ENCODE measurements around the gene TRIP12. TPM values are rescaled to one million over a fixed set of nuclear protein-coding genes. Genes with fewer than 3 reads are reported as not detected.
A peak's percentile ranks its signal among the peaks of the same experiment; 100 is the strongest.

The TRIP12 gene
- polyA plus RNA-seq, 2 of the 4 experiments (the other 2 are of a cell fraction): 103 to 151 TPM

DNA sequence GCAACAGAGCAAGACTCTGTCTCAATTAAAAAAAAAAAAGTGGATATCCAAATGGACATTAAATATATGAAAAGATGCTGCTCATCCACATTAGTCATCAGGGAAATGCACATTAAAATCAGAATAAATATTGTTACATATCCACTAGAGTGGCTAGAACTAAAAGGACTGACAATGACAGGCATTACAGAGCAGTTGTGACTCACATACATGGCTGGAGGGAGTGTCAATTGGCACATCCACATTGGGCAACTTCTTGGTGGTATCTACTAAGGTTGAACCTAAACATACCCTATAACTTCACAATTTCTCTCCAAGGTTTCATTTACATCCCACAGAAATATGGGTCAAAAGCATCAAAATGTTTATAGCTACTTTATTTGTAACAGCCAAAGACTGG is 193.4 kb downstream of the TRIP12 start:
- CTCF ChIA-PET: no interaction called here
- no peak overlapping the region for H3K4me2 ChIP-seq
- DNase-seq (ENCODE audit: low read depth in 1 of 2, low spot score in 1 of 2): no peak
- H3K4me3 ChIP-seq: no peak overlapping the region
- peaks cover 16% of the 10 kb centered on the region for H3K4me1 ChIP-seq
- no peak for TF ChIP-seq ZSCAN20 (CRISPR knock-in tag; IDR thresholded peaks at IDR 0.05)
- no peak for TF ChIP-seq FOSL2 (IDR thresholded peaks at IDR 0.05)
- peak; percentile 5; the same call in 1 of the 2 replicates for TF ChIP-seq FOSL2 (CRISPR knock-in tag; IDR thresholded peaks at IDR 0.05)
- H3K27ac ChIP-seq: no peak overlapping the region
- ATAC-seq: no peak
- no peaks in the 10 kb centered on the region for H3K9me3 ChIP-seq
- FAIRE-seq: no peak
- POLR2A ChIA-PET: no interaction called here

DNA sequence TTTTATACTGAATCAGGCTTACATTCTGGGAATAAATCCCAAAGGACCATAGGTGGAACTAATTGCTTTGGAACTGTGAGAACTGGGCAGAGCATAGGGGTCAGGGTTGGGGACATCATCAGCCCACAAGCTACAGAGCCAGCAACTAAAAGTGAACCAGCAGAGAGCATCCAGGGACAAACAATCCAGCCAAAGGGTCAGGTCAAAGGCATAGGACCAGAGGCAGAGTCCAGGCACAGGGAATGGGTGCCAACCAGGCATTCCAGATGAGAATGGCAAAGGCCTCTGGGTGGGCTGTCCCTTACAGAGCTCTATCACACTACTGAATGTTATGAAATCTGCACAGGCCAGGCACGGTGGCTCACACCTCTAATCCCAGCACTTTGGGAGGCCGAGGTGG is 195.2 kb downstream of the TRIP12 start:
- Histone ChIP-seq H3K27ac (peak overlapping the region; percentile 43 to 56; a peak in 4 of 6 replicates), H3K4me3 (no peak overlapping the region), H3K4me2 (peak overlapping the region; percentile 56), H3K4me1 (peaks cover 16% of the 10 kb centered on the region), H3K9me3 (no peaks in the 10 kb centered on the region)
- WGBS (ENCODE audit: missing lambda C conversion rate): 47% methylated on average over 2 of the region's 2 CpGs
- peak in 1 of 2 experiments; percentile 38; a peak in 3 of 6 replicates for ATAC-seq
- TF ChIP-seq CHD4 (IDR thresholded peaks at IDR 0.05; ENCODE audit: borderline replicate concordance) (no peak), FOSL2 (IDR thresholded peaks at IDR 0.05) (no peak), FOSL2 (CRISPR knock-in tag; IDR thresholded peaks at IDR 0.05) (no peak), FOSB (CRISPR knock-in tag; IDR thresholded peaks at IDR 0.05) (no peak)
- TF ChIP-seq, protein P1, sequence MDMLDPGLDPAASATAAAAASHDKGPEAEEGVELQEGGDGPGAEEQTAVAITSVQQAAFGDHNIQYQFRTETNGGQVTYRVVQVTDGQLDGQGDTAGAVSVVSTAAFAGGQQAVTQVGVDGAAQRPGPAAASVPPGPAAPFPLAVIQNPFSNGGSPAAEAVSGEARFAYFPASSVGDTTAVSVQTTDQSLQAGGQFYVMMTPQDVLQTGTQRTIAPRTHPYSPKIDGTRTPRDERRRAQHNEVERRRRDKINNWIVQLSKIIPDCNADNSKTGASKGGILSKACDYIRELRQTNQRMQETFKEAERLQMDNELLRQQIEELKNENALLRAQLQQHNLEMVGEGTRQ (IDR thresholded peaks at IDR 0.05): no peak
- ChIA-PET CTCF (interaction anchor here (0.6 to 1.3 kb wide), 2 partner anchors 10 to 26 kb away, joined by 3 to 5 read pairs; no protein-coding TSS in a partner anchor), POLR2A (no interaction called here)
- no peak for DNase-seq (ENCODE audit: low read depth in 1 of 2, low spot score in 1 of 2)
- FAIRE-seq: no peak

DNA sequence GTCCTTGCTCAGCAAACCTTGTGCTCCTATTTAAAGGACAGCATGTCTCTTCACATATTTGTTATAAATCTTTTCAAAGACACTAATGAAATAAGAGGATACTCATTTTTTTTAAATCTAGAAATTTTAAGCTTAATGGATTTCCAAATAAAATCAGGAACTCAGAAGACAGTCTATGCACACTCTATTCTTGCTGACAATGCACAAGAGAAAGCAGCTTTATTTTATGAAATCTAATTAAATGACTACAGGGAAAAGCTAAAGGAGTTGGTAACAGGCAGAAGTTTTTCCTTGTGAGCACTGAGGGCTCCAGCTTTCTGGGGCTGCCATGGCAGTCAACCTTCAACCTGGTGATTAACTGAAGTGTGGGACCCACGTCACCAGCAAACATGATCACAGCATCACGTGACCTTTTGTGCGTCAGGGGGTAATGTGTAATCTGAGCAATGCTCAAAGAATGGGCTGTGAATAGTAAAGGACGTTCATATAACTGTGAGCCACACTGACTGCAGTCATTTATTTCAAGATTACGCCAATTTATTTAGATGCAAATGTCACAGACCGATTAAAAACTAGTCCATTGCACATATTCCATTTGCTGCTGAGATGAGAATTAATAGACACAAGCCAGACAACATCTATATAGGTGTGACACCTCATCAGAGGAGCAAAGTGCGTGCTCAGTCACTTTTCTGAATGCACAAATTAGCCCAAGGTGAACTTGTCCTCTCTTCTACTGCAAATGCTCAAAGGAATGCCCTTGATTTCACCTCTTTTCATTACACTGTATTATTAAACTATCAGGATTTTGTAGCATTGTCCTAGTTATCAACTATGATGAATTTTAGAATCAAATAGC is 195.9 kb downstream of the TRIP12 start:
- no peak for FAIRE-seq
- peaks cover 16% of the 10 kb centered on the region for H3K4me1 ChIP-seq
- peak overlapping the region; percentile 56 for H3K4me2 ChIP-seq
- H3K27ac ChIP-seq: peak overlapping the region; percentile 54 to 57; a peak in 5 of 6 replicates
- ChIA-PET CTCF (interaction anchor here (0.8 to 1.7 kb wide), 4 partner anchors 9 to 434 kb away, joined by 3 to 9 read pairs (median 4); no protein-coding TSS in a partner anchor), POLR2A (no interaction called here)
- H3K4me3 ChIP-seq: no peak overlapping the region
- no peaks in the 10 kb centered on the region for H3K9me3 ChIP-seq
- peak; percentile 62 to 85 for DNase-seq (ENCODE audit: low read depth in 1 of 2, low spot score in 1 of 2)
- WGBS (ENCODE audit: missing lambda C conversion rate): 19% methylated on average over 7 of the region's 7 CpGs
- peak; percentile 94 to 95 for ATAC-seq
- TF ChIP-seq GATA3 (IDR thresholded peaks at IDR 0.05; ENCODE audit: borderline replicate concordance) (peak; percentile 16; the same call in 1 of the 2 replicates), TP53 (CRISPR knock-in tag; IDR thresholded peaks at IDR 0.05) (no peak), JUN (IDR thresholded peaks at IDR 0.05) (0 out of 5 replicates have a peak, but pooled peaks of 1 of the 2 experiments have one; percentile 16), CHD2 (IDR thresholded peaks at IDR 0.05; ENCODE audit: low read length, partially characterized antibody) (no peak), POLR2A (IDR thresholded peaks at IDR 0.05; ENCODE audit: low read length) (no peak), ZNF302 (CRISPR knock-in tag; IDR thresholded peaks at IDR 0.05) (no peak), BHLHE40 (IDR thresholded peaks at IDR 0.05; ENCODE audit: low read depth, low read length) (peak; percentile 43; the same call in 1 of the 2 replicates), ESRRA (IDR thresholded peaks at IDR 0.05; ENCODE audit: borderline replicate concordance, low read length) (no peak), MAFK (IDR thresholded peaks at IDR 0.05; ENCODE audit: partially characterized antibody) (peak; percentile 69), EHF (CRISPR knock-in tag; IDR thresholded peaks at IDR 0.05) (no peak), EP300 (IDR thresholded peaks at IDR 0.05) (no peak), ZSCAN20 (CRISPR knock-in tag; IDR thresholded peaks at IDR 0.05) (no peak), SREBF2 (IDR thresholded peaks at IDR 0.05) (no peak), FOSL2 (IDR thresholded peaks at IDR 0.05) (peak; percentile 16; the same call in 1 of the 2 replicates), FOSL2 (CRISPR knock-in tag; IDR thresholded peaks at IDR 0.05) (peak; percentile 74), KDM5A (IDR thresholded peaks at IDR 0.05) (no peak), CBX2 (IDR thresholded peaks at IDR 0.05; ENCODE audit: borderline replicate concordance, low read depth) (no peak), PHF8 (IDR thresholded peaks at IDR 0.05; ENCODE audit: borderline replicate concordance, low read depth) (no peak), NPAS2 (CRISPR knock-in tag; IDR thresholded peaks at IDR 0.05; ENCODE audit: borderline replicate concordance) (no peak), CEBPB (IDR thresholded peaks at IDR 0.05) (no peak)
- TF ChIP-seq, protein P2, sequence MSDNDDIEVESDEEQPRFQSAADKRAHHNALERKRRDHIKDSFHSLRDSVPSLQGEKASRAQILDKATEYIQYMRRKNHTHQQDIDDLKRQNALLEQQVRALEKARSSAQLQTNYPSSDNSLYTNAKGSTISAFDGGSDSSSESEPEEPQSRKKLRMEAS (IDR thresholded peaks at IDR 0.05): 0 out of 2 replicates have a peak, but pooled peaks have one; percentile 32
- TF ChIP-seq, protein P3, sequence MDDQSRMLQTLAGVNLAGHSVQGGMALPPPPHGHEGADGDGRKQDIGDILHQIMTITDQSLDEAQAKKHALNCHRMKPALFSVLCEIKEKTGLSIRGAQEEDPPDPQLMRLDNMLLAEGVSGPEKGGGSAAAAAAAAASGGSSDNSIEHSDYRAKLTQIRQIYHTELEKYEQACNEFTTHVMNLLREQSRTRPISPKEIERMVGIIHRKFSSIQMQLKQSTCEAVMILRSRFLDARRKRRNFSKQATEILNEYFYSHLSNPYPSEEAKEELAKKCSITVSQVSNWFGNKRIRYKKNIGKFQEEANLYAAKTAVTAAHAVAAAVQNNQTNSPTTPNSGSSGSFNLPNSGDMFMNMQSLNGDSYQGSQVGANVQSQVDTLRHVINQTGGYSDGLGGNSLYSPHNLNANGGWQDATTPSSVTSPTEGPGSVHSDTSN (IDR thresholded peaks at IDR 0.05): no peak
- TF ChIP-seq, protein P4, sequence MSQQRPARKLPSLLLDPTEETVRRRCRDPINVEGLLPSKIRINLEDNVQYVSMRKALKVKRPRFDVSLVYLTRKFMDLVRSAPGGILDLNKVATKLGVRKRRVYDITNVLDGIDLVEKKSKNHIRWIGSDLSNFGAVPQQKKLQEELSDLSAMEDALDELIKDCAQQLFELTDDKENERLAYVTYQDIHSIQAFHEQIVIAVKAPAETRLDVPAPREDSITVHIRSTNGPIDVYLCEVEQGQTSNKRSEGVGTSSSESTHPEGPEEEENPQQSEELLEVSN (IDR thresholded peaks at IDR 0.05; ENCODE audit: borderline replicate concordance, low read depth): no peak
- TF ChIP-seq, protein P5, sequence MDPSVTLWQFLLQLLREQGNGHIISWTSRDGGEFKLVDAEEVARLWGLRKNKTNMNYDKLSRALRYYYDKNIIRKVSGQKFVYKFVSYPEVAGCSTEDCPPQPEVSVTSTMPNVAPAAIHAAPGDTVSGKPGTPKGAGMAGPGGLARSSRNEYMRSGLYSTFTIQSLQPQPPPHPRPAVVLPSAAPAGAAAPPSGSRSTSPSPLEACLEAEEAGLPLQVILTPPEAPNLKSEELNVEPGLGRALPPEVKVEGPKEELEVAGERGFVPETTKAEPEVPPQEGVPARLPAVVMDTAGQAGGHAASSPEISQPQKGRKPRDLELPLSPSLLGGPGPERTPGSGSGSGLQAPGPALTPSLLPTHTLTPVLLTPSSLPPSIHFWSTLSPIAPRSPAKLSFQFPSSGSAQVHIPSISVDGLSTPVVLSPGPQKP (IDR thresholded peaks at IDR 0.05; ENCODE audit: low read depth, low read length): no peak
- TF ChIP-seq, protein P6, sequence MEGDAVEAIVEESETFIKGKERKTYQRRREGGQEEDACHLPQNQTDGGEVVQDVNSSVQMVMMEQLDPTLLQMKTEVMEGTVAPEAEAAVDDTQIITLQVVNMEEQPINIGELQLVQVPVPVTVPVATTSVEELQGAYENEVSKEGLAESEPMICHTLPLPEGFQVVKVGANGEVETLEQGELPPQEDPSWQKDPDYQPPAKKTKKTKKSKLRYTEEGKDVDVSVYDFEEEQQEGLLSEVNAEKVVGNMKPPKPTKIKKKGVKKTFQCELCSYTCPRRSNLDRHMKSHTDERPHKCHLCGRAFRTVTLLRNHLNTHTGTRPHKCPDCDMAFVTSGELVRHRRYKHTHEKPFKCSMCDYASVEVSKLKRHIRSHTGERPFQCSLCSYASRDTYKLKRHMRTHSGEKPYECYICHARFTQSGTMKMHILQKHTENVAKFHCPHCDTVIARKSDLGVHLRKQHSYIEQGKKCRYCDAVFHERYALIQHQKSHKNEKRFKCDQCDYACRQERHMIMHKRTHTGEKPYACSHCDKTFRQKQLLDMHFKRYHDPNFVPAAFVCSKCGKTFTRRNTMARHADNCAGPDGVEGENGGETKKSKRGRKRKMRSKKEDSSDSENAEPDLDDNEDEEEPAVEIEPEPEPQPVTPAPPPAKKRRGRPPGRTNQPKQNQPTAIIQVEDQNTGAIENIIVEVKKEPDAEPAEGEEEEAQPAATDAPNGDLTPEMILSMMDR (IDR thresholded peaks at IDR 0.05): no peak
